Vagina (tissue), 2 donors: ENCODE measurements around the gene RPTOR.

Experiments used
- POLR2A ChIP-seq, 2 donors: fragments of 450-650 bp; IDR thresholded peaks; one replicate each; pipeline ENCODE4 v1.6.1; 2017; ENCODE audit warnings: antibody characterized with exemption in 2 of 2, mild to moderate bottlenecking in 2 of 2, moderate library complexity in 2 of 2
- POLR2AphosphoS5 ChIP-seq, 2 donors: sonication (generic); formaldehyde crosslinking; IDR thresholded peaks; one replicate each; pipeline ENCODE4 v1.9.0; 2017; ENCODE audit warnings: antibody characterized with exemption in 2 of 2, mild to moderate bottlenecking in 2 of 2, low read depth in 1 of 2; ENCODE audit not compliant: insufficient read depth in 1 of 2

- no peak for TF ChIP-seq POLR2A (IDR thresholded peaks at IDR 0.05)
- peak; percentile 33 to 75 for TF ChIP-seq POLR2AphosphoS5 (IDR thresholded peaks at IDR 0.05; ENCODE audit: insufficient read depth in 1 of 2, low read depth in 1 of 2)
These were observed 398.0 kb downstream of the RPTOR start for GRCh38 chr17:80942423-80943345.
